Kasumi-1 (cell line): Measurements from ENCODE around the gene MEF2D.

Source experiments
- DNase-seq, 2 experiments: peaks; one replicate each; lab custom pipeline; 2025; lab: John Stamatoyannopoulos, UW

MEF2D gene

GRCh38 chr1:156443286-156443685 lies 57.3 kb downstream of the MEF2D start:
- DNase-seq, result no peak

- no peak for DNase-seq
These were observed 59.7 kb downstream of the MEF2D start for GRCh38 chr1:156440654-156441437.

GRCh38 chr1:156439777-156440183 lies 60.8 kb downstream of the MEF2D start:
- DNase-seq, result no peak

- DNase-seq, result no peak
These were observed 61.4 kb downstream of the MEF2D start for GRCh38 chr1:156439036-156439776.

GRCh38 chr1:156438278-156438987 lies 62.1 kb downstream of the MEF2D start:
- no peak for DNase-seq

- DNase-seq, result no peak
These were observed 63.3 kb downstream of the MEF2D start for GRCh38 chr1:156437037-156437867.

- DNase-seq, result no peak
These were observed 64.2 kb downstream of the MEF2D start for GRCh38 chr1:156436141-156437036.

- DNase-seq, result no peak
These were observed 64.9 kb downstream of the MEF2D start for GRCh38 chr1:156435545-156436140.

- DNase-seq, result no peak
These were observed 65.5 kb downstream of the MEF2D start for GRCh38 chr1:156434989-156435544.

GRCh38 chr1:156433602-156434001 lies 67.0 kb downstream of the MEF2D start:
- DNase-seq, result no peak

GRCh38 chr1:156433032-156433431 lies 67.5 kb downstream of the MEF2D start:
- DNase-seq, result no peak

- no peak for DNase-seq
These were observed 67.9 kb downstream of the MEF2D start for GRCh38 chr1:156432669-156433018.

GRCh38 chr1:156431769-156432668 lies 68.6 kb downstream of the MEF2D start:
- no peak for DNase-seq

GRCh38 chr1:156431366-156431765 lies 69.2 kb downstream of the MEF2D start:
- DNase-seq, result no peak

GRCh38 chr1:156430866-156431265 lies 69.7 kb downstream of the MEF2D start:
- DNase-seq, result no peak

- no peak for DNase-seq
These were observed 70.3 kb downstream of the MEF2D start for GRCh38 chr1:156430303-156430702.

GRCh38 chr1:156429313-156430060 lies 71.1 kb downstream of the MEF2D start:
- DNase-seq, result no peak

GRCh38 chr1:156428746-156429288 lies 71.8 kb downstream of the MEF2D start:
- DNase-seq, result no peak
